Astrocyte (in vitro differentiated cells and primary cell): Measurements from ENCODE around the gene OR10G4. TPM values are rescaled to one million over a fixed set of nuclear protein-coding genes. Genes with fewer than 3 reads are reported as not detected.

ENCODE experiments used
- DNase-seq: peaks from one replicate; pipeline ENCODE4 v3.0.0-alpha.2; 2010; ENCODE audit warnings: low read depth
- FAIRE-seq: peaks from 2 replicates; lab custom pipeline; 2011; peaks lifted over from hg19 to GRCh38; lab: Jason Lieb, UNC
- H2AFZ ChIP-seq: 2 replicates; pipeline ENCODE4 v1.6.0; 2012; ENCODE audit warnings: low read depth, low read length, inconsistent platforms
- H3K27ac ChIP-seq: 2 replicates; pipeline ENCODE4 v1.5.1; 2011; ENCODE audit warnings: low read depth, low read length, inconsistent platforms
- H3K27me3 ChIP-seq: 2 replicates; pipeline ENCODE4 v1.6.0; 2011; ENCODE audit warnings: low read length, inconsistent platforms; ENCODE audit not compliant: insufficient read depth
- H3K36me3 ChIP-seq: 2 replicates; pipeline ENCODE4 v1.5.1; 2011; ENCODE audit warnings: low read length, inconsistent platforms; ENCODE audit not compliant: insufficient read depth
- H3K4me1 ChIP-seq: 2 replicates; pipeline ENCODE4 v1.5.1; 2011; ENCODE audit warnings: low read length, inconsistent platforms; ENCODE audit not compliant: insufficient read depth
- H3K4me2 ChIP-seq: 2 replicates; pipeline ENCODE4 v1.6.0; 2012; ENCODE audit warnings: low read length, inconsistent platforms
- H3K4me3 ChIP-seq: 2 replicates; pipeline ENCODE4 v1.5.1; 2011; ENCODE audit warnings: low read depth, mild to moderate bottlenecking, low read length, inconsistent platforms; ENCODE audit not compliant: insufficient read depth
- H3K79me2 ChIP-seq: 2 replicates; pipeline ENCODE4 v1.6.0; 2012; ENCODE audit warnings: mild to moderate bottlenecking, low read length, inconsistent platforms; ENCODE audit not compliant: insufficient read depth
- H3K9ac ChIP-seq: 2 replicates; pipeline ENCODE4 v1.6.0; 2012; ENCODE audit warnings: mild to moderate bottlenecking, low read length, inconsistent platforms
- H3K9me3 ChIP-seq: 2 replicates; pipeline ENCODE4 v1.5.1; 2012; ENCODE audit warnings: low read depth, mild to moderate bottlenecking, low read length, inconsistent platforms; ENCODE audit not compliant: insufficient read depth
- H4K20me1 ChIP-seq: 2 replicates; pipeline ENCODE4 v1.6.0; 2012; ENCODE audit warnings: low read length, inconsistent platforms; ENCODE audit not compliant: insufficient read depth
- H3K27ac Mint-ChIP-seq: one replicate; pipeline ENCODE4 v1.8.0; 2021; ENCODE audit warnings: mild to moderate bottlenecking, mixed read lengths; ENCODE audit not compliant: unreplicated experiment
- H3K27me3 Mint-ChIP-seq: one replicate; pipeline ENCODE4 v1.8.0; 2021; ENCODE audit warnings: low read depth, mixed read lengths; ENCODE audit not compliant: unreplicated experiment
- H3K36me3 Mint-ChIP-seq: one replicate; pipeline ENCODE4 v1.8.0; 2021; ENCODE audit warnings: low read depth, mixed read lengths; ENCODE audit not compliant: unreplicated experiment
- H3K4me1 Mint-ChIP-seq: one replicate; pipeline ENCODE4 v1.8.0; 2021; ENCODE audit warnings: low read depth, mixed read lengths; ENCODE audit not compliant: unreplicated experiment
- H3K4me3 Mint-ChIP-seq: one replicate; pipeline ENCODE4 v1.8.0; 2021; ENCODE audit warnings: mild to moderate bottlenecking, moderate library complexity, mixed read lengths; ENCODE audit not compliant: unreplicated experiment
- H3K9me3 Mint-ChIP-seq: one replicate; pipeline ENCODE4 v1.8.0; 2021; ENCODE audit warnings: mild to moderate bottlenecking, mixed read lengths; ENCODE audit not compliant: unreplicated experiment
- EZH2 ChIP-seq: IDR thresholded peaks from 2 replicates; pipeline ENCODE4 v1.6.1; 2012; ENCODE audit warnings: mild to moderate bottlenecking, low read length, inconsistent platforms; ENCODE audit not compliant: insufficient read depth
- total RNA-seq: library from RNA; stranded (reverse); gene quantifications from 2 replicates; pipeline ENCODE4 v1.2.1, GENCODE V29; 2021
- TF ChIP-seq, protein P1 (sequence below): IDR thresholded peaks from 2 replicates; pipeline ENCODE4 v1.5.1; 2011; ENCODE audit warnings: low read depth, mild to moderate bottlenecking, inconsistent platforms, low read length, moderate library complexity; ENCODE audit not compliant: insufficient read depth

OR10G4 gene
- total RNA-seq, 1 donor from 2014 or later: not detected

DNA sequence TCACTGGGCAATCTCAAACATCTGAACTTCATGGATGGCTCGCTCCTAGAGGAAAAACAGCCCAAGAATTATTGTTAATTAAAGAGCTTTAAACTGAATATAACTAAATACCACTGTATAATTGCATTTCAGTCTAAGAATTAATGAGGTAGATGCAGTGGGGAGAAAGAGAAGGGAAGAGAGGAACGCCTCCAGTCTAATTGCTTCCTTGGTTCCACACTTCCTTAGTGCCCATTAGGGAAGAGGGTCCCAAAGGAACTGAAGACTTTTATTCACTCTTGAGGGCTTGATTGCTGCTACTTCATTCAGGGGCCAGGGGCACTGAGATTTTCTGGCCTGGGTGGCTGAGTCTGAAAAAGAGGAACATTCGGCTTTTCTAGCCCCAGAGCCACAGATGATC, 40.2 kb downstream of the OR10G4 start:
- DNase-seq (no peak), FAIRE-seq (no peak)
- peaks cover 4% of the 10 kb centered on the region for H3K9me3 Mint-ChIP-seq
- Histone ChIP-seq H3K4me2 (no peak overlapping the region), H3K27ac (no peak overlapping the region), H3K27me3 (no peaks in the 10 kb centered on the region), H4K20me1 (no peaks in the 10 kb centered on the region), H3K36me3 (no peaks in the 10 kb centered on the region), H3K9ac (no peak overlapping the region), H3K4me1 (no peaks in the 10 kb centered on the region), H3K79me2 (no peaks in the 10 kb centered on the region), H3K4me3 (no peak overlapping the region), H2AFZ (no peak overlapping the region), H3K9me3 (no peaks in the 10 kb centered on the region)
- H3K27me3 Mint-ChIP-seq: no peaks in the 10 kb centered on the region
- H3K4me1 Mint-ChIP-seq: no peaks in the 10 kb centered on the region
- no peak for TF ChIP-seq EZH2
- TF ChIP-seq, protein P1, sequence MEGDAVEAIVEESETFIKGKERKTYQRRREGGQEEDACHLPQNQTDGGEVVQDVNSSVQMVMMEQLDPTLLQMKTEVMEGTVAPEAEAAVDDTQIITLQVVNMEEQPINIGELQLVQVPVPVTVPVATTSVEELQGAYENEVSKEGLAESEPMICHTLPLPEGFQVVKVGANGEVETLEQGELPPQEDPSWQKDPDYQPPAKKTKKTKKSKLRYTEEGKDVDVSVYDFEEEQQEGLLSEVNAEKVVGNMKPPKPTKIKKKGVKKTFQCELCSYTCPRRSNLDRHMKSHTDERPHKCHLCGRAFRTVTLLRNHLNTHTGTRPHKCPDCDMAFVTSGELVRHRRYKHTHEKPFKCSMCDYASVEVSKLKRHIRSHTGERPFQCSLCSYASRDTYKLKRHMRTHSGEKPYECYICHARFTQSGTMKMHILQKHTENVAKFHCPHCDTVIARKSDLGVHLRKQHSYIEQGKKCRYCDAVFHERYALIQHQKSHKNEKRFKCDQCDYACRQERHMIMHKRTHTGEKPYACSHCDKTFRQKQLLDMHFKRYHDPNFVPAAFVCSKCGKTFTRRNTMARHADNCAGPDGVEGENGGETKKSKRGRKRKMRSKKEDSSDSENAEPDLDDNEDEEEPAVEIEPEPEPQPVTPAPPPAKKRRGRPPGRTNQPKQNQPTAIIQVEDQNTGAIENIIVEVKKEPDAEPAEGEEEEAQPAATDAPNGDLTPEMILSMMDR: no peak
- no peaks in the 10 kb centered on the region for H3K36me3 Mint-ChIP-seq
- no peak overlapping the region for H3K27ac Mint-ChIP-seq
- H3K4me3 Mint-ChIP-seq: no peak overlapping the region

Other genes starting within 250 kb of the OR10G4 start
- gene OR6M1, start 206.6 kb upstream of the OR10G4 start, total RNA-seq: not detected in 2 replicates
- not detected in 2 replicates for gene TMEM225, start 127.3 kb upstream of the OR10G4 start, total RNA-seq
- not detected in 2 replicates for gene OR8D4, start 110.8 kb upstream of the OR10G4 start, total RNA-seq
- not detected in 2 replicates for gene OR4D5, start 73.4 kb upstream of the OR10G4 start, total RNA-seq
- gene OR6T1, start 69.2 kb upstream of the OR10G4 start, total RNA-seq: not detected in 2 replicates
- gene OR10S1, start 35.2 kb upstream of the OR10G4 start, total RNA-seq: not detected in 2 replicates
- gene OR10G6, start 17.8 kb upstream of the OR10G4 start, total RNA-seq: not detected in 2 replicates
- not detected in 2 replicates for gene OR10G9, start 10.0 kb downstream of the OR10G4 start, total RNA-seq
- not detected in 2 replicates for gene OR10G8, start 13.8 kb downstream of the OR10G4 start, total RNA-seq
- not detected in 2 replicates for gene OR10G7, start 28.3 kb downstream of the OR10G4 start, total RNA-seq
- 8.6 and 8.7 TPM in 2 replicates for gene VWA5A, start 102.5 kb downstream of the OR10G4 start, total RNA-seq
- not detected in 2 replicates for gene OR10D3, start 170.3 kb downstream of the OR10G4 start, total RNA-seq
- gene OR8G1, start 228.1 kb downstream of the OR10G4 start, total RNA-seq: not detected in 2 replicates
- gene OR8G5, start 243.4 kb downstream of the OR10G4 start, total RNA-seq: not detected in 2 replicates